K562 (cell line): ENCODE measurements around the gene SEPHS1.

Experiments used
- JUNB ChIP-seq: fragments of 450-650 bp; formaldehyde crosslinking; conservative IDR thresholded peaks from 2 replicates; pipeline ENCODE4 v1.4.0; 2020; ENCODE audit warnings: mild to moderate bottlenecking
- SIN3A ChIP-seq, 2 experiments: fragments of 150-350 bp in 1 of 2; IDR thresholded peaks; 2 replicates each; pipeline ENCODE4 v1.6.1; 2011 to 2016; ENCODE audit warnings: borderline replicate concordance in 2 of 2, low read depth in 2 of 2, low read length in 2 of 2, mild to moderate bottlenecking in 2 of 2, moderate library complexity in 2 of 2; ENCODE audit not compliant: control insufficient read depth in 1 of 2
- TF ChIP-seq, protein P1 (sequence below), 3 experiments: IDR thresholded peaks in 2 of 3; conservative IDR thresholded peaks in 1 of 3; 2 replicates each; pipeline ENCODE4 v1.5.1; 2011 to 2012; ENCODE audit warnings: low read length in 3 of 3, mild to moderate bottlenecking in 3 of 3, control low read depth in 2 of 3, improper control_type of control experiment in 1 of 3, inconsistent platforms in 1 of 3, low read depth in 1 of 3, mixed read lengths in 1 of 3, moderate library complexity in 1 of 3; ENCODE audit not compliant: insufficient read depth in 2 of 3
- TF ChIP-seq, protein P2 (sequence below): sonication (generic); formaldehyde crosslinking; IDR thresholded peaks from 2 replicates; pipeline ENCODE4 v1.8.1; 2022; ENCODE audit warnings: missing genetic modification reagents

DNA sequence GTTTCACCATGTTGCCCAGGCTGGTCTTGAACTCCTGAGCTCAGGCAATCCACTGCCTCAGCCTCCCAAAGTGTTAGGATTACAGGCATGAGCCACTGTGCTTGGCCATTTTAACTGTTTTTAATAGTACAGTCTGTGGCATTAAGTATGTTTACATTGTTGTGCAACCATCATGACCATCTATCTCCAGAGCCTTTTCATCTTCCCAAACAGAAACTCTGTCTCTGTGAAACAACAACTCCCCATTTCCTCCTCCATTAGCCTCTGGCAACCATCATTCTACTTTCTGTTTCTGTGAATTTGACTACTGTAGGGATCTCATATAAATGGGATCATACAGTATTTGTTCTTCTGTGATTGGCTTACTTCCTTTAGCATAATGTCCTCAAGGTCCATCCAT, 48.3 kb upstream of the SEPHS1 start:
- no peak for TF ChIP-seq SIN3A (IDR thresholded peaks at IDR 0.05; ENCODE audit: borderline replicate concordance in 2 of 2, control insufficient read depth in 1 of 2, low read depth in 2 of 2, low read length in 2 of 2)
- TF ChIP-seq, protein P1, sequence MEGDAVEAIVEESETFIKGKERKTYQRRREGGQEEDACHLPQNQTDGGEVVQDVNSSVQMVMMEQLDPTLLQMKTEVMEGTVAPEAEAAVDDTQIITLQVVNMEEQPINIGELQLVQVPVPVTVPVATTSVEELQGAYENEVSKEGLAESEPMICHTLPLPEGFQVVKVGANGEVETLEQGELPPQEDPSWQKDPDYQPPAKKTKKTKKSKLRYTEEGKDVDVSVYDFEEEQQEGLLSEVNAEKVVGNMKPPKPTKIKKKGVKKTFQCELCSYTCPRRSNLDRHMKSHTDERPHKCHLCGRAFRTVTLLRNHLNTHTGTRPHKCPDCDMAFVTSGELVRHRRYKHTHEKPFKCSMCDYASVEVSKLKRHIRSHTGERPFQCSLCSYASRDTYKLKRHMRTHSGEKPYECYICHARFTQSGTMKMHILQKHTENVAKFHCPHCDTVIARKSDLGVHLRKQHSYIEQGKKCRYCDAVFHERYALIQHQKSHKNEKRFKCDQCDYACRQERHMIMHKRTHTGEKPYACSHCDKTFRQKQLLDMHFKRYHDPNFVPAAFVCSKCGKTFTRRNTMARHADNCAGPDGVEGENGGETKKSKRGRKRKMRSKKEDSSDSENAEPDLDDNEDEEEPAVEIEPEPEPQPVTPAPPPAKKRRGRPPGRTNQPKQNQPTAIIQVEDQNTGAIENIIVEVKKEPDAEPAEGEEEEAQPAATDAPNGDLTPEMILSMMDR (IDR thresholded peaks at IDR 0.05 in 2 of 3, conservative IDR thresholded peaks at IDR 0.05 in 1 of 3; ENCODE audit: insufficient read depth in 2 of 3, low read depth in 1 of 3, low read length in 3 of 3): no peak
- TF ChIP-seq, protein P2, sequence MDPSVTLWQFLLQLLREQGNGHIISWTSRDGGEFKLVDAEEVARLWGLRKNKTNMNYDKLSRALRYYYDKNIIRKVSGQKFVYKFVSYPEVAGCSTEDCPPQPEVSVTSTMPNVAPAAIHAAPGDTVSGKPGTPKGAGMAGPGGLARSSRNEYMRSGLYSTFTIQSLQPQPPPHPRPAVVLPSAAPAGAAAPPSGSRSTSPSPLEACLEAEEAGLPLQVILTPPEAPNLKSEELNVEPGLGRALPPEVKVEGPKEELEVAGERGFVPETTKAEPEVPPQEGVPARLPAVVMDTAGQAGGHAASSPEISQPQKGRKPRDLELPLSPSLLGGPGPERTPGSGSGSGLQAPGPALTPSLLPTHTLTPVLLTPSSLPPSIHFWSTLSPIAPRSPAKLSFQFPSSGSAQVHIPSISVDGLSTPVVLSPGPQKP (CRISPR knock-in tag): no peak
- no peak for TF ChIP-seq JUNB
